Measurements from ENCODE around the gene RPS6KA2. TPM values are rescaled to one million over a fixed set of nuclear protein-coding genes. Genes with fewer than 3 reads are reported as not detected.

RPS6KA2 gene
- total RNA-seq, 4 donors from 2014 or later, result 43.9 to 161 (median 82.7) TPM

DNA sequence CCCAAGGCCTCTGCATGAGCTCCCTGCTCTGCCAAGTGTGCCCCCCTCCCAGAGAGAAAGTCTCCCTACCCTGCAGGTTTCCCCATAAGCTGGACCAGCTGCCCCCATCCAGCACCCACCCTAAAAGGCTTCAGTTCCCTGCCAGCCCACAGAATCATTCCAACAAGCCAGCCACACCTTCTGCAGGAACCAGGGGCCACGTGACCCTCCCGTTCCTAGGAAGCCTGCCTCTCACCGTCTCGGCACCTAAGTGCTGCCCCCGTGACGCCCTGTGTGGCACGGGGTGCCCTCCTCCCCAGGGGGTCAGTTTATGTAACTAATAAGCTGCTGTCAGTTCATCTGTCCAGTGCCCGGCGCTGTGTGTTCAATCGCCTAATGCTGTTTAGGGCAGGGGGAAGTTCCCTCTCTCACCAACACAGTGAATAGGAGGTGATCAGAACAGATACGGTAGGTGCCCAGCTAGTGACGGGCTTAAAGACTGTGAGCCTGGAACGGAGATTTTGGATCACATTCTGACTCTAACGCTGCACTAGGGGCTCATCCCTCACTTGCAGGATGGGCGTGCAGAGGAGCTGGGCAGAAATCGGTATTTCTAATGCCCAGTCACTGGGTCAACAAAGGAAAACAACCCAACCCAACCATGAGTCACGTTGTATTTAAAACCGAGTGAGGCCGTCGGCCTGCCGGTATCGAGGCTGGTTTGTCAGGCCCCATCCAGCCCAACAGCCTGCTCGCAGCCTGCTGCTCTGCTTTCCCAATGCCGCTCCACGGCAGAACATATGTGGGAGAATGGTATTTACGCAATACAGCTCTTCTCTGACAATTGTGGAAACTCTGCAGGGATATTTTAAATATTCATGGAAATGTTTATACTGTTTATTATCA, 96.6 kb downstream of the RPS6KA2 start:
- TF ChIP-seq, protein P1, sequence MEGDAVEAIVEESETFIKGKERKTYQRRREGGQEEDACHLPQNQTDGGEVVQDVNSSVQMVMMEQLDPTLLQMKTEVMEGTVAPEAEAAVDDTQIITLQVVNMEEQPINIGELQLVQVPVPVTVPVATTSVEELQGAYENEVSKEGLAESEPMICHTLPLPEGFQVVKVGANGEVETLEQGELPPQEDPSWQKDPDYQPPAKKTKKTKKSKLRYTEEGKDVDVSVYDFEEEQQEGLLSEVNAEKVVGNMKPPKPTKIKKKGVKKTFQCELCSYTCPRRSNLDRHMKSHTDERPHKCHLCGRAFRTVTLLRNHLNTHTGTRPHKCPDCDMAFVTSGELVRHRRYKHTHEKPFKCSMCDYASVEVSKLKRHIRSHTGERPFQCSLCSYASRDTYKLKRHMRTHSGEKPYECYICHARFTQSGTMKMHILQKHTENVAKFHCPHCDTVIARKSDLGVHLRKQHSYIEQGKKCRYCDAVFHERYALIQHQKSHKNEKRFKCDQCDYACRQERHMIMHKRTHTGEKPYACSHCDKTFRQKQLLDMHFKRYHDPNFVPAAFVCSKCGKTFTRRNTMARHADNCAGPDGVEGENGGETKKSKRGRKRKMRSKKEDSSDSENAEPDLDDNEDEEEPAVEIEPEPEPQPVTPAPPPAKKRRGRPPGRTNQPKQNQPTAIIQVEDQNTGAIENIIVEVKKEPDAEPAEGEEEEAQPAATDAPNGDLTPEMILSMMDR (IDR thresholded peaks at IDR 0.05; ENCODE audit: low read depth), result no peak

DNA sequence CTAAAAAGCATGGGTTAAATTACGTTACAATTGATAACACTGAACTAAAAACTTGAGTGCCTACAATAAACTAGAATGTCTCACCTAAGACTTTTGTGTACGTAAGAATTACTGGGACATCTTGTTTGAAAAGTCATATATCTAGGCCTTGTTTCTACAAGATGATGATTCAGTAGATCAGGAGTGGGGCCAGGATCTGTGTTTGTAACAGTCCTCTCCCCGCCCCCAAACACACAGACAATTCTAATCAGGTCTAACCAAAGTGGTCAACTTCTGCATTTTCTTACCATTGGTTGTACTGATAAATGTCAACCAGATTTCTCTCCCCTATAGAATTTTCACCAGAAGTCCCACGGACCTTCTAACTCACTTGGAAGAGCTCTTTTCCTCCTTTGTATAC, 97.5 kb downstream of the RPS6KA2 start:
- TF ChIP-seq, protein P1 (IDR thresholded peaks at IDR 0.05; ENCODE audit: low read depth), result no peak

DNA sequence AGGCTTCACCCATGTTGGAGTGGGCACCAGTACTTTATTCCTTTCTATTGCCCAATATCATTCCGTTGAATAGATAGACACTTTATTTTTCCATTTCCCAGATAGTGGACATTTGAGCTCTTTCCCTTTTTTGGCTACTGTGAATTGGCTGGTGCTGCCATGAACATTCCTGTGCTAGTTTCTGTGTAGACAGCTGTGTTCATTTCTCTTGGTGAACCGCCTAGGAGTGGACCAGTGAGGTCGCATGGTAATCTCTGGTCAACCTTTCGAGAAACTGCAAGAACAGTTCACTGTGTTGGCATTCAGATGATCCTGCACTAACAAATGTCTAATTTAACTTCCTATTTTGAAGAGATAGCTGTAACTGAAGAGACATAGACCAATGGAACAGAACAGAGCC, 99.2 kb downstream of the RPS6KA2 start:
- TF ChIP-seq, protein P1 (IDR thresholded peaks at IDR 0.05; ENCODE audit: low read depth), result no peak

DNA sequence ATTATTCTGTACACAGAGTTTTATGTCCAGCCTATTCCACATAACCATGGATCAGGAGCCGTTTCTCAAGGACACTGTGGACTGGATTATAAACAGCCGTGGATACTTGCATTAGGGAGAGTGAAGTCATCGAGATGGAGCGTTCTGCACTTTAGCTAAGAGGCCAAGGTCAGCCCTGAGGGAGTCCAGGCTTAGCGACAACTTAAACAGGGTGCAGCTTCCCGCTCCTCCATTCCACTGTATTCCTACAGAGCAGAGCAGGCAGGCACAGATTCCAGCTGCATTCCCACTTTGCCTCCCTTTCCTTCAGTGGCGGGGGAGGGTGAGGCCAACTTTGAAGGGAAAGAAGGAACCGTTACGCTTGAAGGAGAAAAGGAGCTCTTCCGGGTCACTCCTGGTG, 100.1 kb downstream of the RPS6KA2 start:
- TF ChIP-seq, protein P1 (IDR thresholded peaks at IDR 0.05; ENCODE audit: low read depth), result no peak

DNA sequence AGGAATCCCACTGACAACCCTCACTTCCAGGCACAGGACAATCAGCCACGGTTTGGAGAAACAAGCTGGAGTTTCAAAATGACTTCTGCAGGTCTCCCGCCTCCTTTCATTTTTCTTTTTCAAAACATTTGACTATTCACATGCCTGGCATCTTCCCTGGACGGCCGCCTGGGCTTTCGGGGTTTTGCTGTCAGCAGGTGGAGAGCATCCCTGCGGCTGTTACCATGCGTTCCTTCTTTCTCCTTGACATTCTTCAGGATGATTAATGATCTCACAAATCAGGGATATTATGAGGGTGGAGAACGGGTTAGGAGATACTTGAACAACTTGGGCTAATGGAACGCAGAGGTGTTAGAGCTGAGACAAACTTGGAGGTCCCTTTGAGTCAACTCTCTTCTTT, 101.5 kb downstream of the RPS6KA2 start:
- TF ChIP-seq, protein P1 (IDR thresholded peaks at IDR 0.05; ENCODE audit: low read depth), result no peak

DNA sequence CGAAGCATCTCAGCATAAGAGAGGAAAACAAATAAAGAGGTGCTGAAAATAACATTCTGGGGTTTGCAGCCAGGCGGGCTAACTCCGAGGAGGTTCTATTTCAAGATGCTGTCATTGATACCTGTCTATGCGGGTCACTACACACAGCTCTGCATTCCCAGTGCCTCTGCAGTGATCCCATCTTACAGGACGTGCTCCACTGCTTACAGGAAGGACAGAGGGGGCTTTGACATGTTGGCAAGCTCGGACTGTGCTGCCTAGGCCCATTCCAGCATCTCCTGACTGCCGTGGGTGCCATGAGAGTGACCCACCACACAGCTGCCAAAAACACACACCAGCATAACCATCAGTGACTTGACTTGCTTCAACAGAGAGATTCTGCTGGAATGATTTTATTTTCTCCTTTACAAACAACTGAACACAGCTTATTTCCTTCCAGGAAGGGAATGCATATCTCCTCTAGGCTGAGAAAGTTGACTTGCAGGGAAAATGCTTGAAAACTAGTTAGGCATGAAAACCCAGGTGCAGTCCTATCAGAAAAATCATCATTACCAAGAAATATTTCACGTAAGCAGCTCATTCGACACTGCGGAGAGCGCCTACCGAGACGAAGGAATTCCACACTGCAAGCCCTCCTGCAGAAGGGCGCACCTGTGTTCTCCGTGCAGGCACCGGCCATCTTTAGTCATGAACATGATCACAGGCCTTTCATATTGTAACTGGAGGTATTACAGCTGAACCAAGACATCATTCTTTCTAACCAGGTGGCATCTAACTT, 103.1 kb downstream of the RPS6KA2 start:
- TF ChIP-seq, protein P1 (IDR thresholded peaks at IDR 0.05; ENCODE audit: low read depth), result no peak

Measured in subcutaneous adipose tissue (tissue), 4 donors.